Kidney capillary endothelial cell (primary cell): ENCODE results near the gene NSUN5.
"Not testable (repeated sequence)": the region's sequence is repeated elsewhere in the genome, so short reads cannot be mapped to it uniquely, and the experiment has no call there.

Experiments used
- DNase-seq: peaks from one replicate; pipeline ENCODE4 v3.0.0-alpha.2; 2018; ENCODE audit warnings: low spot score

The NSUN5 gene

DNA sequence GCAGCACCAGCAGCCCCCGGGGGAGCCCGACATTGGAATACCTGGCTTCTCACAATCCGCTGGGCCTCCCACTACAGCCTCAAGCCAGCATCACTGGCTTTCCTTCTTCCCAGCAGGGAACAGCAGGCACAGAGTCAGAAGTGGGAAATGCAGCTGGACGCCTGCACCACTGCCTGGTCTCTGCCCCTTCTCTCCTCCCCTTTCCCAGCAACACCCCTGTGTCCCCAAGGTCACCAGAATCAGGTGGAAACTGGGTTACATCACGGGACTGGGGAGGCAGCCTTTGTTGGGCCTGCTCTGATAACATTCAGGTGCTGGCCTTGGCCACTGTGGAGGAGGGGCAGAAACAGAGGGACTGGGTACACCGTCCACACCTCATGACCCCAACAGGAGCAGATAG lies 16.8 kb upstream of the NSUN5 start:
- DNase-seq, result not testable (repeated sequence)

DNA sequence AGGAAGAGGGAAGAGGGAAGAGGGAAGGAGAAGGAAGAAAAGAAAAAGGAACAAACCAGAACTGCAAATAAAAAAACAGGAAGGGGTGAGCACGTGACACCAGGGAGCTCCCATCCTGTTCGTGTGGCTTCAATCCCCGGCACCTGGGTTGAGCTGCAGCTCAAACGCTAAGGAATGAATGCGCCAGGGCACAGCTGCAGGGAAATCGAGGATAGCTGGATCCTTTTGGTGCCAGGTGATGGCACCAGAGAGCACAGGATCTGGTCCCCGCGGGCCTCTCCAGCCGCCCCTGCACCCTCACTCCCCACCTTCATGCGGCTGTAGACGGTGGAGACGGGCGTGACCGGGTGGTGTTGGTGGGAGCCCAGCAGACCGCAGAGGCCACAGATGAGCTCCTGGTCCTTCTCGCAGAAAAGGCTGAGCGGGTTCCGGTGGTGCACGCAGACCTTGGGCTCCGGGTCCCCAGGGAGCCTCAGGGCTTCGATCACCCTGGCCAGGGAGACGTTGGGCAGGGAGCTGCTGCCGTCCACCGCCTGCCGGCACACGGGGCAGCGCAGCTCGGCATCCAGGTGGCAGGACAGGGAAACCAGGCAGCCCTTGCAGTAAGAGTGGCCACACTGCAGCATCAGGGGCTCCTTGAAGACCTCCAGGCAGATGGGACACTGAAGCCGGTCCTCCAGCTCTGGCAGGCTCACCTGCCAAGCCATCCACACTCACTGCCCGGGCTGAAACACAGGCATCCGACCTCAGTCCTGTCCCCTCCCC lies 15.6 kb upstream of the NSUN5 start:
- peak; percentile 32 for DNase-seq

DNA sequence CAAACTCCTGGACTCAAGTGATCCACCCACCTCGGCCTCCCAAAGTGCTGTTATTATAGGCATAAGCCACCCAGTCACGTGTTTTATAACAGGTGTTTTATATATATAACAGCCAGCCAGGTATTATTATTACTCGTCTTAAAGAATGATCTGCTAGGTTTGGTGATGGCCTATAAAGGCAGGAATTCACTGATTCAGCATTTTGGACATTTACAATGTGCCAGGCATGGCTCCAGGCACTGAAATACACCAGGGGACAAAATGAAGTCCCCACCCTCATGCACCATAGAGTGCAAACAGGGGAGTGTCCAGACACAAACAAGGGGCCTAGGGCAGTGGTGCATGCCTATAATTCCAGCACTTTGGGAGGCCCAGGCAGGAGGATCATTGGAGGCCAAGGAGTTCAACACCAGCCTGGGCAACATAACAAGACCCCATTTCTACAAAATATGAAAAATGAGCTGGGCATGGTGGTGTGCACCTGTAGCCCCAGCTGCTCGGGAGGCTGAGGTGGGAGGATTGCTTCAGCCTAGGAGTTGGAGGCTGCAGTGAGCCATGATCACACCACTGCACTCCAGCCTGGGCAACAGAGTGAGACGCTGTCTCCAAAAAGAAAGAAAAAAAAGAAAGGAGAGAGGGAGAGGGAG lies 14.9 kb upstream of the NSUN5 start:
- not testable (repeated sequence) for DNase-seq

DNA sequence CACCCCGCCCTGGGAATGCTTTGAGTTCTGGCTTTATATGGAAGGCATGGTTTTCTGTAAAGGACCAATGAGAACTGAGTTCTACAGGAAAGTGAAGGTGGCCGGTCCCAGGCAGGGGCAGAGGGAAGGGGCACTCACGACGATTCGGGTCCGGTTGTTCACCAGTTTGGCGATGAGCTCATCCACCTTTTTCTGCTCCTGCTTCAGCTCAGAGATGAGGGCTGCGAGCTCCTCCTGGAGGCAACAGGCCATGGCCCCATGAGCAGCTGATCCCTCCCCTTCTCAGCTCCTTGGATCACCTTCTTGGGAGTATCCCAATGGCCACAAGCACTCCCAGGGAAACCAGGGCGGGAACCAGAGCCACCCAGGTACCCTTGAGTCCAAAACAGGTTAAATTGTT lies 11.4 kb upstream of the NSUN5 start:
- DNase-seq, result not testable (repeated sequence)

DNA sequence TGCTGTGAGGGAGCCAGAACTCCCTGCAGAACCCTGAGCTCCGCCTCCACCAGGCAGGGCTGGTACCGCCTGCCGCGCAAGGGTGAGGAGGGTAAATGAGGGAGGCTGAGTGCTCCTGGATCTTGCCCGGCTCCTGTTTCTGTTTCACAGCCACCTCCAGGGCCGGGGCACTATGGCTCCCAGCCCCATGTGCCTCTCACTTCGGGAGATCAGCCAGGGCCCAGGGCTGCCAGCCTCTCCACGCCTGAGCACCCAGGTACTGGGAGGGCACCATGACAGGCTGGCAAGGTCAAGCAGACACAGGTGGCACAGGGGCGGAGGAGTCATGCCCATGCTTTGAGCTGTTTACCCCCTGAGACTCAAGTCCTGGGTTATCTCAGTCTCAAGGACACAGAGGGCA lies 10.9 kb upstream of the NSUN5 start:
- not testable (repeated sequence) for DNase-seq

DNA sequence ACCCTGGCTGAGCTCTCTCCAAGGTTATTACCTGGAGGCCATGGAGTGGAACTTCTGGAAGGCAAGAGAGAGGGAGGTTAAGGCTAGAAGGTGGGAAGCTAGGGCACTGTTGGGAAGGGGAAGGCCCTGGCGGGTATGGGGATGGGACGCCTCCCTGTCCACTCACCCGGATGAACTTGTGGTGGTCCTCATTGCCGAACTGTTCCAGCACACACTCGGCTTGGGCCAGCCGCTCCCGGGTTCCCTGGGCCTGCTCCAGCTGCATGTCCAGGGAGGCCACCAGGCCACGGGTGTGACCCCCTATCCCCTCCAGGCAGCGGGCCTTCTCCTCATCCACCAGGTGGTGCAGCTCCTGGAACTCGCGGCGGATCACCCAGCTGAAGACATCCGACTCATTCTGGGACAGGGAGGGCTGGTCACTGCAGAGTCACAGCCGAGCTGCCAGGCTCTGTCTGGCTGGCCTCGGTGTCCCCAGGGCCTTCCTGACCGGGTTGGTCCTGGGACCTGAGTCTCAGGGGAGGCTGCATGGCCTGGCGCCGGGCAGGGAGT lies 10.1 kb upstream of the NSUN5 start:
- not testable (repeated sequence) for DNase-seq

DNA sequence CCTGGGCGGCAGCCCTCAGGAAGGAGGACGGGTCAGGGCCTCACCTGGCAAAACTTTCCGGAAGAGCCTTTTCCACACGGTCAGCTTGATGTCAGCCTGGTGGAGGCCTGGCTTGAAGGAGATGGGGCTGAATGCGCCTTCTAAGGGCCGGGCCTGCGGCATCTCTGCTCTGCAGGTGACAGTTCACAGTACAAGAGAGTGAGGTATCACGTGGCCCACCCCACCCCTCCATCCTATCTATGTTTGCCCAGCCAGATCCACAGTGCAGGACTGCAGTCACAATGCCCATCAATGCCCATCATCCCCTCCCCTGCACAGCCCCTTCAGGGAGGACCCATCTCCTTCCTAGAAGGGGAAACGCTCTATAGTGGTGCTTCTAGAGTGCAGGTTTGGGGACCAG lies 7.9 kb upstream of the NSUN5 start:
- no peak for DNase-seq

DNA sequence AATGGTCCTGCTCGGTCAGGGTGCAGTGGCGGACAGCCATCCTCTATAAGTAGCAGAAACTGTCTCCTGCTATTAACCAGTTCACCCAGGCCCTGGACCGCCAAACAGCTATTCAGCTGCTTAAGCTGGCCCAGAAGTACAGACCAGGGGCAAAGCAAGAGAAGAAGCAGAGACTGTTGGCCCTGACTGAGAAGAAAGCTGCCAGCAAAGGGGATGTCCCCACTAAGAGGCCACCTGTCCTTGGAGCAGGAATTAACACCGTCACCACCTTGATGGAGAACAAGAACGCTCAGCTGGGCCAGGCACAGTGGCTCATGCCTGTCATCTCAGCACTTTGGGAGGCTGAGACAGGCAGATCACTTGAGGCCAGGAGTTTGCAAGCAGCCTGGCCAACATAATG lies 5.6 kb upstream of the NSUN5 start:
- no peak for DNase-seq

DNA sequence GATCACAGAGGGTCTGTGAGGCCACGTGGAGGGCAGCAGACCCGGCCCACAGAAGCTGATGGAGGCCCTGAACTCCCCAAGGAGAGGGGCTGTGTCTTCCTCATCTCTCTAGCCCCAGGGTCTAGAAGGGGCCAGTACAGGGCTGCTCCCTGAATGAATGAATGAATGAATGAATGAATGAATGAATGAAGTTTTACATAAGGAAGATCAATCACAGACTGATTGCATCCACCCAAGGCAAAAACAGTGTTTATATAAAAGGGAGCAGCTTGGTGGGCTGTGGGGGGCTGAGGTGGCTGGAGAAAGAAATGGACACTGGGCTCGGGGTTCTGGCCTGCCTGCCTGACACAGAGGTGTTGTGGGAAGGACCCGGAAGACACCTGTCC lies 4.9 kb upstream of the NSUN5 start:
- DNase-seq, result no peak

DNA sequence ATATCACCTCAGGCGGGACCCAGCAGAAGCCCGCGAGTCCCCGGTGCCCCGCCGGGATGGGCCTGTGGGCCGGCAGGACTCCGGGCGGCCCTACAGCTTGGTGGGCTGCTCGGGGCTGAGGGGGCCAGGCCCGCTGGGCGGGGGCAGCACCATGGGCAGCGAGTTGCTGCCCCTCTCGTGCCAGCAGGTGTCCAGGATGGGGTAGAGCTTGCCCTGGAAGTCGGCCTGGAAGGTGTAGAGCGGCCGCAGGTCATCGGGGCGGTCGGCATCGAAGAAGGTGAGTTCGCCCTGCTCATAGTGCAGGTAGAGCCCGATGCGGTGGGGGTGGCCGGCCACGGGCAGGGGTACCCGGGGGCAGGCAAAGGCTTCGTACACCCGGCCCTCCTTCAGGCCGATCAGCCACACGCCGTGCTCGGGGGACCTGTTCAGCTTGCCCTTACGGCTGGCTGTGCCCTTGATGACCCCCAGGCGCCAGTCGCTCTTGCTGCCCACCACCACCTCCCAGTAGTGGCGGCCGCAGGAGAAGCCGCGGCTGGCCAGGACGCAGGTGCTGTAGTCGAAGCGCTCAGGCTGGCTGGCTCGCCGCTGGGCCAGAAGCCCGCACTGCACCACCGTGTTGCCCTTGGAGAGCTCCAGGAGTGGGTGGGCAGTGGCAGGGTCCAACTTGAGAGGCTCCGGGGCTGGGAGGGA lies 4.3 kb upstream of the NSUN5 start:
- DNase-seq, result no peak

DNA sequence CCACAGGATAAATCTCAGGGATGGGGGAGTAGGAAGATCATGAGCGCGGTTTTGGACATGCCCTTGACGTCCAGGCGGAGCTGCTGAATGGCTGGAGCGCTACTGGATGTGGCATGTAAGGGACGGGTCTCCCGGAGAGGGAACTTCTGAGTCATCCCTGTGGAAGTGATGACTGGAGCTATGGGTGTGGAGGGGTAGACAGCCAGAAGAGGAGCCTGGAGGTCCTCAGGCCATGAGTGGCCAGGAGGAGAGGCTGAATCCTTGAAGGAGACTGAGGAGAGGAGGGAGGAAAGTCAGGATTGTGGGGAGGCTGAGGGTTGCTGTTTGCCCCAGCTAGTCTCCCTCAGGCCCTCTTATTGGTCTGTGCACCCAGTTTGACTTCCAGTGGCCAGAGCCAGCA lies 2.8 kb upstream of the NSUN5 start:
- not testable (repeated sequence) for DNase-seq

DNA sequence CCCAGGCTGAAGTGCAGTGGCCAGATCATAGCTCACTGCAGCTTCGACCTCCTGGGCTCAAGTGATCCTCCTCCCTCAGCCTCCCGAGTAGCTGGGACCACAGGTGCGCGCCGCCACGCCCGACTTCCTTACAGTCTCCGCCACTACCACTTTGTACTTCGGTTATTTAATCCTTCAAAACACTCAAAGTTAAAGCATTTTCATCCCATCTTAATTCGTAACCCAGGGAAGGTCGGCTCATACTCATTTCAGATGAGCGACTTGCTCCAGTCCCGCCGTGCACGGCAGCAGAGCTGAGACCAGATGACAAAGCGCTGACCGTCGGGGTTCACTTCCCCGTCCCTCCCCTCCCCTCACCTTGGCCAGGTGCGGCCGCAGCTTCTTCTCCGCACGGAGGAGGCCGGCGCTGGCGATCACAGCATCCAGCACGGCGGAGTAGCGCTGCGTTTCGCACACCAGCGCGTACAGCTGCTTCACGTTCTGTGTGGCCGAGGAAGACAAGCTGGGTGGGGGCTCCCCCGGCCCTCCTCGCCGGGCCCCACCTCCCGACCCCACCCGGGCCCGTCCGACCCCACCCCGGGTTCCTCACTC lies 457 bp downstream of the NSUN5 start:
- no peak for DNase-seq

DNA sequence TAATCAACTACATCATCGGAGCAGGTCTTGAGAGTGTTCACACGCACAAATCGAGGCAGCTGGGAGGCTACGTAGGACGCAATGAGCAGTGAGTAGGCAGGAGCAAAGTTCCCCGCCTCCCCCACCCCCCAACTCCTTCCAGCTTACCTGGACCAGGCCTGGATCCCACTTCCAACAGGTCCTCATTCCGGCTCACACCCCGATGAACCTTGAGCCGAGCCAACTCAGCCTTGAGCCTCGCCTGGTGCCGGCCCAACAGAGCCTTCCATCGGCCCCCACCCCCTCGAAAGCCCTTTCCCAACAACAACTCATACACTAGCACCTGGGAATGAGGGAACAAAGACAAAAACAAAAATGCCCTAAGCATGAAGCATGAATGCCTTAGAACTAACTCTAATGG lies 1.2 kb downstream of the NSUN5 start:
- no peak for DNase-seq

DNA sequence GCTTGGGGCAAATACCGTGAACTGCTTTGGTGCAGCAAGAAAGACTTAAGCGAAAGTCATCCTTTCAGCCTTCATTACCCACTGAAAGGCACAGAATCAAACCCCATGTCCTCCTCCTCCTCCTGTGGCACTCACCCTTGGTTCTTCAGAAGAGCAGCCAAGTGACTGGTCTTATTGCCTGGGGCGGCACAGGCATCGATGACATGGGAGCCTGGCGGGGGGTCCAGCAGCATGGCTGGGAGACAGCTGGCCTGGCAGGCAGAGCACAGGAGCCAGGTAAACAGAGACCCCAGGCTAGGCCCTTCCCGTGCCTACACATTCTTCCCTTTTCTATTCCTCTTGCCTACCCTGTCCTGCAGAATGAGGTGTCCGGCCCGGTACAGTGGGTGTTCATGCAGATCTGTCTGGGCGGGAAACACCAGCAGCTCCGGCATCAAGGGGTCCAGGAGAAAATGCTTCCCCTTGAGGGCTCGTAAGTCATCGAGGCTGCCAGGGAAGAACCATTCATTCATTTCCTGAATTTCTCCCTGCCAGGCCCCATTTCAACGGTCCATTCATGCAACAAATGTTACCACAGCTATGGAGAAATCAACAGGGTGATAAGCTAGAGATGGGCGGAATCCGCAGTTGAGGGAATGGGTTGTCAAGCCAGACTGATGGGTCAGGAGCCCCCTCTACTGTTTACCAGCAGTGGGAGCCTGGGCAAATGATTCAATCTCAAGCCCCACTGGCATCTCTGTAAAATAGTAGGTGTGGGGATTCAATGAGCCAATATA lies 3.8 kb downstream of the NSUN5 start:
- not testable (repeated sequence) for DNase-seq

DNA sequence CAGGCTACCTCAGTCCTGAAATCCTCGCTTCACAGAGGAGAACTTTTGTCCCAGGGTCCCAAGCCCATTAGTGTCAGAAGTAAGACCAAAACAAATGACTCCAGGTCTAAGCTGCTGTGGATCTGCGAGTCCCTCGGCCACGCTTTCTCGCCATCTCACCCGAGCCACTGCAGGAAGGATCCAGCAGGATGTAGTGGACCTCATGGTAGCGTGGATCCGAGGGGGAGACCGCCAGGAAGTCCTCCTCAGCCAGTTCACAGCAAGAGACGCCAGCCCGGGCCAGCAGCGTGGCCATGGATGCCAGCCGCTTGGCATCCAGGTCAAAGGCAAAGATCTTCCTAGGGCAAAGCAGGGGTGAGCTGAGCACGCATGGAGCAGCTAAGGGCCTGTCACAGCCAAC lies 4.6 kb downstream of the NSUN5 start:
- DNase-seq, result no peak

DNA sequence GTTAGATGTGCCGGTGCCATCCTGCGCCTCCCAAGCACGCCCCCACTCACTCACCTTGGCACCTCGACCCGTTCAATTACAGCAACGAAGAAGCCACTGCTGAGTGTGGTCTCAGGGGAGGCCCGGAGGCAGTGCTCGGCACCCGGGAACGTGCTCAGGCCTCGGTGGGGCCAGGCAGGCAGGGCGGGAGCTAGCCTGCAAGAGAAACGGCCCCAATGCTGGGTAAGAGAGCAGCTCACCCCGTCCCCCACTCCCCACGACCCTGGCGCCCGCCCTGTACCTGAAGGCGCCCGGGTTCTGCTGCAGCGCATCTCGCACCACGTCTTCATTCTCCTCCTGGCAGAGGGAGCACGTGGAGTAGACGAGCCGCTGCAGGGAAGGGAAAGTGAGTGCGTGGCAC lies 5.1 kb downstream of the NSUN5 start:
- DNase-seq, result no peak

DNA sequence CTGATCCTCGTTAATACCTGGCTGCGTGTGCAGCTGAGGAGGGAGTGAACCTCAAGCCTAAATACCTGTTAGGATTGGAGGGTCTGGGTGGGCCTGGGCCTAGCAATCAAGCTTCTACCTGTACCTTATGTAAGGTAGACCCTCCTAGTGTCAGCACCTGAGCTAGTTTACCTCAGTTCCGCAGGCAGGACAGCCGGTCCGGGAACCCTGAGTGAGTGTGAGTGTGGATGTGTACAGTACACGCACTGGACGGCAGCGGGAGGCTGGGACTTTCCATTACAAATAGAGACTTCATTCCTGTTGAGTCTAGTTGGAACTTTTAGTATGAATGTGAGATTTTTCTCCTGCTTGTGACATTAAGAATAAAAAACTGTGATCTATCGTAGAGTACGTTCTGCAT lies 5.8 kb downstream of the NSUN5 start:
- DNase-seq, result not testable (repeated sequence)

DNA sequence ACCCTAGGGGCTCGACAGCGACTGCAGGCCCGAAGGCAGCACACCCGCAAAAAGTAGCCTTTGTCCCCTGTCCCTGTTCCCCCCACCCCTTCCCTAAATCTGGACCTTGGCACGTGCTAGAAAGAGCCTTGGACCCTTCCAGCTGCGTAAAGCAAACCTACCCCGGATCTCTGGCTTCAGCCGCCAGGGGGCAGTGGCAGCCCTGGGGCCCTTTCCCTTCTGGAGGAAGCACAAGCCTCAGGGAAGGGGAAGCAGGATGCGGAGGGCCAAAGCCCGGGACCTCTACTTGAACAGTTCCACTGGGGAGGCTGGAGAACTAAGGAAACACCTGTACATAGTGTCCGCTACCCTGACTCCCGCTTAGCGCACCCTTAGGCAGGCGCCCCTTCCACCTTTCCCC lies 7.5 kb downstream of the NSUN5 start:
- not testable (repeated sequence) for DNase-seq

DNA sequence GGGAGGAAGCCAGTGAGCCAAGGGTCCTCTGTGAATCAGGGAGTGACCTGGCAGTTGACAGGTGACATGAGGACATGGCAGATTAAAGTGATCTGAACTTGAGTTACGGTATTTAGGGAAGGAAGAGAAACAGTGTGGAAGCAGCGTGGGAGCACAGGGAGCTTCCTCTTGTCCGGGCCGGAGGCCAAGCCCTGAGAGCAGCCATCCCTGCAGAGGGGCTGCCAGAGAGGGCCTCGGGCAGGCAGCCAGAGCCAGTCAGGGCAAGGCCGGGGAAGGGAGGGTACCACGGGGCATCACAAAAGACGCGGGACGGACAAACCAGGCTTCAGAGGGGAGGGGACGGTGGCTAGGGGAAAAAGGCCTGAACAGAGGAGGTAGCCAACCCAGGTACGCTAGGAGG lies 8.8 kb downstream of the NSUN5 start:
- not testable (repeated sequence) for DNase-seq

DNA sequence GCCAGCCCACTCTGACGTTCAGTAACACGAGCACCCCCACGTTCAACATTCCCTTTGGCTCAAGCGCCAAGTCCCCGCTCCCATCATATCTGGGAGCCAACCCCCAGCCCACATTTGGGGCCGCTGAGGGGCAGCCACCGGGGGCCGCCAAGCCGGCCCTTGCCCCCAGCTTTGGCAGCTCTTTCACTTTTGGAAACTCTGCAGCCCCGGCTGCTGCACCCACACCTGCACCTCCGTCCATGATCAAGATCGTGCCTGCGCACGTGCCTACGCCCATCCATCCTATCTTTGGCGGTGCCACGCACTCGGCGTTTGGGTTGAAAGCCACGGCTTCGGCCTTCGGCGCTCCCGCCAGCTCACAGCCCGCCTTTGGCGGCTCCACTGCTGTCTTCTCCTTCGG lies 10.9 kb downstream of the NSUN5 start:
- DNase-seq, result not testable (repeated sequence)

DNA sequence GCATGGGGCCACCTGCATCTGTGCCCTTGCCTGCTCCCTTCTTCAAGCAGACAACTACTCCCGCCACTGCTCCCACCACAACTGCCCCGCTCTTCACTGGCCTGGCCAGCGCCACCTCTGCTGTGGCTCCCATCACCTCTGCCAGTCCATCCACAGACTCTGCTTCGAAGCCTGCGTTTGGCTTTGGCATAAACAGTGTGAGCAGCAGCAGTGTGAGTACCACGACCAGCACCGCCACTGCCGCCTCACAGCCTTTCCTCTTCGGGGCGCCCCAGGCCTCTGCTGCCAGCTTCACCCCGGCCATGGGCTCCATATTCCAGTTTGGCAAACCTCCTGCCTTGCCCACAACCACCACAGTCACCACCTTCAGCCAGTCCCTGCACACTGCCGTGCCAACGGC lies 11.4 kb downstream of the NSUN5 start:
- not testable (repeated sequence) for DNase-seq

DNA sequence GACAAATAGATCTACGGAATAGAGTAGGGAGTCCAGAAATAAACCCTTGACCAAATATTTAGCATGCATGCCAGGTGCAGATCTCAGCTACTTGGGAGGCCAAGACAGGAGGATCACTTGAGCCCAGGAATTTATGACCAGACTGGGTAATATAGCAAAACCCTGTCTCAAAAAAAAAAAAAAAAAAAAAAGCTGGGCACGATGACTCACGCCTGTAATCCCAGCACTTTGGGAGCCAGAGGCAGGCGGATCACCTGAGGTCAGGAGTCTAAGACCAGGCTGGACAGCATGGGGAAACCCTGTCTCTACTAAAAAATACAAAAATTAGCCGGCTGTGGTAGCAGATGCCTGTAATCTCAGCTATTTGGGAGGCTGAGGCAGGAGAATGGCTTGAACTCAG lies 31.4 kb downstream of the NSUN5 start:
- DNase-seq, result not testable (repeated sequence)
